ENCODE results near the gene GRWD1.
A peak's percentile ranks its signal among the peaks of the same experiment; 100 is the strongest.

Gene GRWD1

GRCh38 chr19:48497728-48498594 is 52.2 kb downstream of the GRWD1 start:
- DNase-seq (ENCODE audit: low read depth in 3 of 3): no peak

- no peak for DNase-seq (ENCODE audit: low read depth in 3 of 3)
These were observed 53.0 kb downstream of the GRWD1 start for GRCh38 chr19:48498595-48499311.

GRCh38 chr19:48499316-48500090 is 53.7 kb downstream of the GRWD1 start:
- DNase-seq (ENCODE audit: low read depth in 3 of 3): no peak

GRCh38 chr19:48500830-48501493 is 55.2 kb downstream of the GRWD1 start:
- DNase-seq (ENCODE audit: low read depth in 3 of 3): no peak

- DNase-seq (ENCODE audit: low read depth in 3 of 3): peak in 1 of 3 experiments; percentile 74
These were observed 55.9 kb downstream of the GRWD1 start for GRCh38 chr19:48501494-48502349.

- peak in 1 of 3 experiments; percentile 47 for DNase-seq (ENCODE audit: low read depth in 3 of 3)
These were observed 56.7 kb downstream of the GRWD1 start for GRCh38 chr19:48502350-48503018.

GRCh38 chr19:48506138-48506733 is 60.5 kb downstream of the GRWD1 start:
- no peak for DNase-seq (ENCODE audit: low read depth in 3 of 3)
